RPMI7951 (cell line): ENCODE measurements around the gene DGKB. TPM values are rescaled to one million over a fixed set of nuclear protein-coding genes. Genes with fewer than 3 reads are reported as not detected.

ENCODE experiments used
- DNase-seq: peaks from one replicate; pipeline ENCODE4 v3.0.0-alpha.2; 2012; ENCODE audit warnings: low read depth
- total RNA-seq: library from RNA; depleted of rRNA; stranded (reverse); fragments of >200 nt; shearing (Covaris generic); gene quantifications from 2 replicates; pipeline ENCODE4 v1.2.3, GENCODE V29; 2014

The DGKB gene
- total RNA-seq, 1 experiment from 2014 or later = not detected

- no peak for DNase-seq
These were observed 43.3 kb downstream of the DGKB start for GRCh38 chr7:14859267-14859666.

GRCh38 chr7:14858866-14859265, 43.7 kb downstream of the DGKB start:
- DNase-seq = no peak

- no peak for DNase-seq
These were observed 44.1 kb downstream of the DGKB start for GRCh38 chr7:14858410-14858809.

GRCh38 chr7:14855033-14855794, 47.3 kb downstream of the DGKB start:
- DNase-seq = no peak

GRCh38 chr7:14854471-14854870, 48.1 kb downstream of the DGKB start:
- no peak for DNase-seq

- no peak for DNase-seq
These were observed 50.9 kb downstream of the DGKB start for GRCh38 chr7:14851610-14852009.

- DNase-seq = no peak
These were observed 52.5 kb downstream of the DGKB start for GRCh38 chr7:14850039-14850438.

- DNase-seq = no peak
These were observed 56.1 kb downstream of the DGKB start for GRCh38 chr7:14846405-14846804.

GRCh38 chr7:14843755-14844154, 58.8 kb downstream of the DGKB start:
- no peak for DNase-seq

- DNase-seq = no peak
These were observed 60.0 kb downstream of the DGKB start for GRCh38 chr7:14842523-14842922.

GRCh38 chr7:14841869-14842268, 60.7 kb downstream of the DGKB start:
- no peak for DNase-seq

- no peak for DNase-seq
These were observed 61.5 kb downstream of the DGKB start for GRCh38 chr7:14841086-14841485.

GRCh38 chr7:14839307-14839706, 63.2 kb downstream of the DGKB start:
- DNase-seq = no peak

- no peak for DNase-seq
These were observed 65.3 kb downstream of the DGKB start for GRCh38 chr7:14837216-14837615.

GRCh38 chr7:14836571-14837189, 65.9 kb downstream of the DGKB start:
- DNase-seq = peak; percentile 40

- no peak for DNase-seq
These were observed 66.5 kb downstream of the DGKB start for GRCh38 chr7:14836006-14836405.

- no peak for DNase-seq
These were observed 67.2 kb downstream of the DGKB start for GRCh38 chr7:14835384-14835783.

GRCh38 chr7:14834883-14835282, 67.7 kb downstream of the DGKB start:
- DNase-seq = no peak

- peak; percentile 24 for DNase-seq
These were observed 68.1 kb downstream of the DGKB start for GRCh38 chr7:14834456-14834855.

GRCh38 chr7:14833707-14834106, 68.8 kb downstream of the DGKB start:
- no peak for DNase-seq

GRCh38 chr7:14828053-14828452, 74.5 kb downstream of the DGKB start:
- DNase-seq = no peak

- no peak for DNase-seq
These were observed 76.1 kb downstream of the DGKB start for GRCh38 chr7:14826426-14826825.

GRCh38 chr7:14825912-14826311, 76.6 kb downstream of the DGKB start:
- no peak for DNase-seq

- no peak for DNase-seq
These were observed 80.1 kb downstream of the DGKB start for GRCh38 chr7:14822481-14822854.
